Endothelial cell of umbilical vein (primary cell): ENCODE measurements around the gene RASSF3. TPM values are rescaled to one million over a fixed set of nuclear protein-coding genes. Genes with fewer than 3 reads are reported as not detected.

Source experiments
- BruUV-seq: library from RNA; stranded (reverse); fragments of 400-500 nt; replicated peaks from 2 replicates; lab custom pipeline; 2021; lab: Mats Ljungman, UMichigan
- CTCF ChIA-PET: fragments of 300-600, 350-600 bp; sonication (Branson Sonifier 250); formaldehyde crosslinking; loops from one replicate; lab custom pipeline; 2021; ENCODE audit warnings: antibody characterized with exemption, inconsistent platforms; lab: Charles Lee
- POLR2A ChIA-PET: fragments of 300-600, 350-600 bp; sonication (Branson Sonifier 250); formaldehyde crosslinking; loops from one replicate; lab custom pipeline; 2021; ENCODE audit warnings: antibody characterized with exemption, inconsistent platforms; lab: Charles Lee
- DNase-seq: peaks from one replicate; pipeline ENCODE4 v3.0.0-alpha.2; 2011; ENCODE audit warnings: low read depth, low spot score
- FAIRE-seq: peaks from 2 replicates; lab custom pipeline; 2011; peaks lifted over from hg19 to GRCh38; lab: Jason Lieb, UNC
- H2AFZ ChIP-seq: 2 replicates; pipeline ENCODE4 v1.6.0; 2012; ENCODE audit warnings: low read depth, low read length, control low read depth, inconsistent platforms
- H3K27ac ChIP-seq: 2 replicates; pipeline ENCODE4 v1.5.1; 2011; ENCODE audit warnings: low read depth, mild to moderate bottlenecking, control low read depth, low read length, moderate library complexity; ENCODE audit not compliant: insufficient read depth
- H3K27me3 ChIP-seq, 2 experiments: 2 replicates each; pipeline versions ENCODE4 v1.6.0 to v1.6.1; 2011; ENCODE audit warnings: low read length in 2 of 2, mixed read lengths in 1 of 2; ENCODE audit not compliant: control insufficient read depth in 2 of 2, insufficient read depth in 2 of 2
- H3K36me3 ChIP-seq, 2 experiments: 2 replicates in 1 of 2; 3 replicates in 1 of 2; pipeline ENCODE4 v1.5.1; 2011; ENCODE audit warnings: low read length in 2 of 2, mild to moderate bottlenecking in 1 of 2, moderate library complexity in 1 of 2; ENCODE audit not compliant: control insufficient read depth in 2 of 2, insufficient read depth in 2 of 2; ENCODE audit errors: extremely low read depth in 1 of 2
- H3K4me1 ChIP-seq: 3 replicates; pipeline ENCODE4 v1.5.1; 2011; ENCODE audit warnings: mild to moderate bottlenecking, low read length; ENCODE audit not compliant: control insufficient read depth, insufficient read depth; ENCODE audit errors: extremely low read depth
- H3K4me2 ChIP-seq: 2 replicates; pipeline ENCODE4 v1.6.1; 2011; ENCODE audit warnings: low read length, control low read depth, mixed read lengths; ENCODE audit not compliant: insufficient read depth
- H3K4me3 ChIP-seq, 3 experiments: fragments of 200-600 bp in 1 of 3; sonication (generic), shearing (Covaris generic) in 1 of 3; replicated peaks in 1 of 3; 2 replicates each; pipeline ENCODE4 v1.5.1; 2011 to 2016; ENCODE audit warnings: control low read depth in 3 of 3, low read length in 3 of 3, mild to moderate bottlenecking in 2 of 3, inconsistent platforms in 1 of 3, low read depth in 1 of 3, moderate library complexity in 1 of 3; ENCODE audit not compliant: insufficient read depth in 1 of 3
- H3K79me2 ChIP-seq: 2 replicates; pipeline ENCODE4 v1.6.0; 2012; ENCODE audit warnings: low read length, inconsistent platforms; ENCODE audit not compliant: control insufficient read depth, insufficient read depth
- H3K9ac ChIP-seq: replicated peaks from 2 replicates; pipeline ENCODE3; 2011; ENCODE audit warnings: low read length, control low read depth; ENCODE audit not compliant: insufficient read depth; ENCODE audit errors: extremely low read depth
- H3K9me1 ChIP-seq: replicated peaks from 3 replicates; pipeline ENCODE4 v1.6.0; 2011; ENCODE audit warnings: mild to moderate bottlenecking, low read length; ENCODE audit not compliant: control insufficient read depth, insufficient read depth; ENCODE audit errors: extremely low read depth
- H3K9me3 ChIP-seq: replicated peaks from 2 replicates; pipeline ENCODE4 v1.5.1; 2012; ENCODE audit warnings: low read length, inconsistent platforms; ENCODE audit not compliant: control insufficient read depth, insufficient read depth
- H4K20me1 ChIP-seq: replicated peaks from 2 replicates; pipeline ENCODE3; 2011; ENCODE audit warnings: mild to moderate bottlenecking, low read length; ENCODE audit not compliant: control insufficient read depth, insufficient read depth; ENCODE audit errors: extremely low read depth
- CTCF ChIP-seq, 2 donors: IDR thresholded peaks; 1 replicate in 1 of 2; 2 replicates in 1 of 2; pipeline ENCODE4 v1.5.1; 2011; ENCODE audit warnings: low read length in 2 of 2, mild to moderate bottlenecking in 2 of 2, moderate library complexity in 2 of 2, control low read depth in 1 of 2, inconsistent platforms in 1 of 2, low read depth in 1 of 2; ENCODE audit not compliant: insufficient read depth in 1 of 2; ENCODE audit errors: extremely low read depth in 1 of 2
- EZH2 ChIP-seq: IDR thresholded peaks from 2 replicates; pipeline ENCODE4 v1.6.1; 2012; ENCODE audit warnings: borderline replicate concordance, low read depth, mild to moderate bottlenecking, moderate library complexity, low read length, inconsistent platforms; ENCODE audit not compliant: severe bottlenecking
- FOS ChIP-seq: IDR thresholded peaks from 2 replicates; pipeline ENCODE4 v1.6.1; 2011; ENCODE audit warnings: mild to moderate bottlenecking, low read length, moderate library complexity, borderline replicate concordance; ENCODE audit not compliant: insufficient read depth
- GATA2 ChIP-seq: IDR thresholded peaks from 2 replicates; pipeline ENCODE4 v1.7.0; 2011; ENCODE audit warnings: low read depth, mild to moderate bottlenecking, moderate library complexity, mixed read lengths, low read length; ENCODE audit not compliant: insufficient read length, insufficient read depth
- JUN ChIP-seq: IDR thresholded peaks from 2 replicates; pipeline ENCODE4 v1.6.1; 2011; ENCODE audit warnings: borderline replicate concordance, low read depth; ENCODE audit not compliant: insufficient read length, insufficient read depth
- MAX ChIP-seq: IDR thresholded peaks from 2 replicates; pipeline ENCODE4 v1.6.1; 2011; ENCODE audit not compliant: insufficient read depth, insufficient read length
- MYC ChIP-seq: IDR thresholded peaks from one replicate; pipeline ENCODE4 v1.6.1; 2011; ENCODE audit warnings: mild to moderate bottlenecking, low read depth, low read length
- POLR2A ChIP-seq: IDR thresholded peaks from 2 replicates; pipeline ENCODE4 v1.6.1; 2012; ENCODE audit warnings: low read depth, mild to moderate bottlenecking, control low read depth, low read length
- POLR2AphosphoS5 ChIP-seq: IDR thresholded peaks from 2 replicates; pipeline ENCODE4 v1.6.1; 2012; ENCODE audit warnings: low read depth, mild to moderate bottlenecking, control low read depth, low read length, moderate library complexity; ENCODE audit not compliant: insufficient read depth
- dilution Hi-C: fragments of 300-500 bp; cut with MboI; formaldehyde crosslinking; loops from one replicate; pipeline ENCODE4 v1.15.0; 2019; ENCODE audit warnings: low sequenced_read_pairs; ENCODE audit not compliant: extremely low pct_ligation_motif_present
- intact Hi-C: fragments of 100-400 bp; cut with micrococcal nuclease; formaldehyde crosslinking; loops from one replicate; pipeline ENCODE4 v1.10.0; 2022
- polyA plus RNA-seq, 4 experiments: library from polyadenylated mRNA; depleted of rRNA in 3 of 4; stranded (reverse) in 3 of 4; unstranded in 1 of 4; fragments of >200 nt; gene quantifications; 2 replicates each; pipeline versions ENCODE4 v1.2.1 to v1.2.3, GENCODE V29; 2011 to 2012; ENCODE audit warnings: missing spikeins in 1 of 4
- total RNA-seq: library from RNA; stranded (reverse); gene quantifications from 2 replicates; pipeline ENCODE4 v1.2.3, GENCODE V29; 2021

The RASSF3 gene
- total and polyA plus RNA-seq, 2 donors (not counting 3 experiments of a cell fraction or from before 2014, with no cell fraction given), result 20.2 to 60.8 TPM

GRCh38 chr12:64670019-64670418 is 59.7 kb downstream of the RASSF3 start:
- POLR2A ChIA-PET, result interaction anchor here (0.6 to 0.7 kb wide), 4 partner anchors 12 to 404 kb away, joined by 3 to 5 read pairs (median 3); no protein-coding TSS in a partner anchor
- no peaks in the 10 kb centered on the region for H3K9me1 ChIP-seq
- intact Hi-C loops (no loop called here), dilution Hi-C loops (no loop called here)
- no peak overlapping the region for H3K9ac ChIP-seq
- H3K4me3 ChIP-seq, result no peak overlapping the region
- FAIRE-seq, result no peak
- H3K79me2 ChIP-seq, result peaks cover 77% of the 10 kb centered on the region
- no peaks in the 10 kb centered on the region for H3K9me3 ChIP-seq
- H3K36me3 ChIP-seq, result no peaks in the 10 kb centered on the region
- H3K27me3 ChIP-seq, result no peaks in the 10 kb centered on the region
- DNase-seq, result peak; percentile 41
- TF ChIP-seq POLR2A (no peak), FOS (no peak), JUN (no peak), MAX (no peak), MYC (no peak), EZH2 (no peak), CTCF (IDR thresholded peaks at IDR 0.05; ENCODE audit: extremely low read depth in 1 of 2, insufficient read depth in 1 of 2, low read depth in 1 of 2, low read length in 2 of 2) (no peak), POLR2AphosphoS5 (no peak), GATA2 (no peak)
- no peaks in the 10 kb centered on the region for H4K20me1 ChIP-seq
- no TSS peak for BruUV-seq
- peak overlapping the region; percentile 46 for H3K4me2 ChIP-seq
- CTCF ChIA-PET, result interaction anchor here (0.6 to 3.3 kb wide), 15 partner anchors 9 to 198 kb away, joined by 3 to 12 read pairs (median 4); no protein-coding TSS in a partner anchor
- H3K27ac ChIP-seq, result peak overlapping the region; percentile 20
- H2AFZ ChIP-seq, result no peak overlapping the region
- peaks cover 82% of the 10 kb centered on the region for H3K4me1 ChIP-seq
